GM19328 (cell line): ENCODE measurements around the gene SRGAP3.

Experiments used
- ATAC-seq: cut with Tn5 transposase; IDR thresholded peaks from one replicate; pipeline ENCODE4 v1.9.1; 2021; ENCODE audit warnings: mild to moderate bottlenecking, moderate library complexity; ENCODE audit not compliant: unreplicated experiment

Gene SRGAP3

DNA sequence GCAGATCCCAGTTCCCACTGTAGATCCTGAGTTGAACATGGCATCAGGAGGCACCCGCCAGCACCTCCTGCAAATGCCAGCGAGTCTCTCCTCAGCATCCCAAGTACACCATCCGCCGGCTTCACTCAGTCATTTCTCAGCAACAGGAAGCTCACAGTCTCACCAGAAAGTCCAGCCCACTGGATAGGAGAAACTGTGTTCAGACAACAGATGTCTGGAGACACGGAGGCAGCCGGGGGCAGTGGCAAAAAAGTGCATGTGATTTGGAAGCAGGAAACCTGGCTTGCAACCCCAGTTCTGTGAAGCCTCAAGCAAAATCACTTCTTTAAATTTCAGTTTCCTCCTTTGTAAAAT, 68.7 kb downstream of the SRGAP3 start:
- no peak for ATAC-seq

- no peak for ATAC-seq
Observed at GRCh38 chr3:9179826-9180763, 69.4 kb downstream of the SRGAP3 start.

DNA sequence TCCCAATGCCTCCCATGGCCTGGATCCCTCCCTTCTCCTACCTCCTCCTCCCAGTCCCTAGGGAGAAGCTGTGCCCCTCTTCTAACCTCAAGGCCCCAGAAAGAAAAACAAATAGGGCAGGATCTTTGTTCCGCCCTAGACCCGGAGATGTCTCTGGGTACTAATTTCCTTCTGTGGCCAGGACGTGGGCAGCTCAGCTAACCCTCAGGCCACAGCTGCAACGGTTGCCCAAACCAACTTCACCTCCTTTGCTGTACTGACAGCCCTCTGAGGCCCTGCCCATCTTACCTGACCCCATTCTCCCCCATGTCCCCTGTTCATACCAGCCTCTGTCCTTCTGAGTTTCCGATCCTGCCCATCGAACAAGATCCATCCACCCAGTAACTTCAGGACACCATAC, 70.7 kb downstream of the SRGAP3 start:
- no peak for ATAC-seq

- no peak for ATAC-seq
Observed at GRCh38 chr3:9175421-9175820, 74.0 kb downstream of the SRGAP3 start.

- ATAC-seq: no peak
Observed at GRCh38 chr3:9173445-9173844, 76.0 kb downstream of the SRGAP3 start.

GRCh38 chr3:9172851-9173321, 76.6 kb downstream of the SRGAP3 start:
- ATAC-seq: no peak

GRCh38 chr3:9170851-9171160, 78.6 kb downstream of the SRGAP3 start:
- ATAC-seq: no peak

DNA sequence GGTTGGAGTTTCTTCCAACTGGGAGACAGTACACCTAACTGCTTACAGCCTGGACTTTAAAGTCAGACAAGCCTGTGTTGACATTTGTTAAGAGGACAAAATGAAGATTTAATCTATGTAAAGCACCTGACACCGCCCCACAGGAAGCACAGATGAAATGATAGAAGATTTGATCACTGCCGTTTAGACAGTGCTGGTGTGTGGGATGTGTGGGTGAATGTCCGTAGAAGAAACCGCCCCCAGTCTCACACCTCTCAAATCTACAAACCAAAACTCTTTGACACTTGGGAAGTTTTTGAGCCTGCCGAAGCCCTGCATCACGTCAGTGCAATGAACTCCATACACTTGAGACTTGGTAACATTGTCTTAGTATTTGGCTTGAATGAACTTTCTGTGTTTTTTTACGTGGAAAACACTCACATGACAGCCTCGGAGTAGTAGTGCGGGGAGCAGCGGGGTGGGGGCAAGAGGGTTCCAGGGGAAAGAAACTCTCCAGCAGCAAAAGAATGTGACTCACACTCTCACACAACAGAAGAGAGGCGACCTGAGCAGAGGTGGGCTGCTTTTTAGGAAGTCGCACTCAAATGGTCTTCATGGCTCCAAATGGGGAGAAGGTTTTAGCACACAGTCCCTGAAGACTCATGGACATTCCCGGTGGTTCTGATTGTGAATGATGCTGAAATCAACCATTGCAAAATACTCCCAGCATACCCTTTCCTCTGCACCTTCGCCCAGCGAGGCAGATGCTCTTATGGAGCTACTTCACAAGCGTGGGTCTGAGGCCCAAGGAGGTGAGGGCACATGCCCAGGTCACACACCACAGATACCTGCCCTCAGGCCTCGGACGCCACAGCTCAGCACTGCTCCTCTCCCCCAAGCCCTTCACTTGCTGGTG, 79.2 kb downstream of the SRGAP3 start:
- no peak for ATAC-seq

- no peak for ATAC-seq
Observed at GRCh38 chr3:9169326-9169725, 80.1 kb downstream of the SRGAP3 start.

GRCh38 chr3:9168241-9168741, 81.2 kb downstream of the SRGAP3 start:
- ATAC-seq: peak; percentile 95

- no peak for ATAC-seq
Observed at GRCh38 chr3:9167222-9167621, 82.2 kb downstream of the SRGAP3 start.

GRCh38 chr3:9165421-9165820, 84.0 kb downstream of the SRGAP3 start:
- ATAC-seq: no peak

DNA sequence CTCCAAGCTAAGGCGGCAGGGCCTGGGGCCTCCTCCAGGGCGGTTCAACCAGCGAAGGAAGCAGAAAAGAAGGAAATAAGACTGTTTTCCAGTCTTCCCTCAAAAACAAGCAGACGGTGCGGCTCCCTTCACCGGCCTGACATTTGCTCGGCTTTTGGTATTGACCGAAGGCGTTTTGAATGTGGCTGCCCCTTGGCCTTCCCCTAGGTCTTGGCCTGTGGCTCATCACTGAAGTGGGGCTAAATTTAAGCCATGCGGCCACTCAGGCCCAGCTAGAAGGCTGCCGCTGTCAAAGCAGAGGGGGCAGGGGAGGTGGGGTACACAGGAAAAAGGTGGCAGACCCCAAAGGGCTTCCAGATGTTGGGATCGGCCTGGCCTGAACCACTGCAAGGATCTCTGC, 86.2 kb downstream of the SRGAP3 start:
- ATAC-seq: no peak

DNA sequence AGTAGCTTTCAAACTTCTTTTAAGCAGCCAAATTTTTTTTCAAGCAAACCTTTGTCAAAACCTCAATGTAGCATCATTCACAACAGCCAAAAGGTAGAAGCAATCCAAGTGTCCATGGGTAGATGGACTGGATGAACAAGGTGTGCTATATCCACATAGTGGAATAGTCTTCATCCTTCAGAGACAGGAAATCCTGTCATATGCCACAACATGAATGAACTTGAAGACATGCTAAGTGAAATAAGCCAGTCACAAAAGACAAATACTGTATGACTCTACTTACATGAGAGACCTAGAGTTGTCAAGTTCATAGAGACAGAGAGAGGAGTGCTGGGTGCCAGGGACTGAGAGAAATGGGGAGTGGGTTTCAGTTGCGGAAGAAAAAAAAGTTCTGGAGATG, 87.6 kb downstream of the SRGAP3 start:
- ATAC-seq: no peak

- ATAC-seq: no peak
Observed at GRCh38 chr3:9161298-9161697, 88.1 kb downstream of the SRGAP3 start.

- no peak for ATAC-seq
Observed at GRCh38 chr3:9158865-9159630, 90.4 kb downstream of the SRGAP3 start.

GRCh38 chr3:9157651-9158362, 91.6 kb downstream of the SRGAP3 start:
- no peak for ATAC-seq

DNA sequence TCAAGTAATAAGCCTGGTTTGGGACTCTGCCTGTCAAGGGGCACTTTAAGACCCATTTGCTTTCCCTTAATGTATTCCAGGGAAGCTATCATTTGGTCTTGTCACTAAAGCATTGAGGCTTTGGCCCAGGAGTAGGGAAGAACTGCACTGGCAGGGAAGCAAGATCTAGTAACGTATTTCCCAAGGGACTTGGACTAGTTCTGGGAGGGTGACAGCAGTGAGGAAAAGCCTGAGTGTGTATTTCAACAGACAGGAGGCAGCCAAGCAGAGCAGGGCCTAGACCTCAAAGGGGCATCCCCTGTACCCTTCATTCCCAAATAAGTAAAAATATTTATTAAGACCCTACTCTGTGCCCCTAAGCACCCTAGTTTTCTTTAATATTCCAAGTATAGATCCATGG, 92.8 kb downstream of the SRGAP3 start:
- ATAC-seq: no peak

- no peak for ATAC-seq
Observed at GRCh38 chr3:9155028-9155427, 94.4 kb downstream of the SRGAP3 start.

DNA sequence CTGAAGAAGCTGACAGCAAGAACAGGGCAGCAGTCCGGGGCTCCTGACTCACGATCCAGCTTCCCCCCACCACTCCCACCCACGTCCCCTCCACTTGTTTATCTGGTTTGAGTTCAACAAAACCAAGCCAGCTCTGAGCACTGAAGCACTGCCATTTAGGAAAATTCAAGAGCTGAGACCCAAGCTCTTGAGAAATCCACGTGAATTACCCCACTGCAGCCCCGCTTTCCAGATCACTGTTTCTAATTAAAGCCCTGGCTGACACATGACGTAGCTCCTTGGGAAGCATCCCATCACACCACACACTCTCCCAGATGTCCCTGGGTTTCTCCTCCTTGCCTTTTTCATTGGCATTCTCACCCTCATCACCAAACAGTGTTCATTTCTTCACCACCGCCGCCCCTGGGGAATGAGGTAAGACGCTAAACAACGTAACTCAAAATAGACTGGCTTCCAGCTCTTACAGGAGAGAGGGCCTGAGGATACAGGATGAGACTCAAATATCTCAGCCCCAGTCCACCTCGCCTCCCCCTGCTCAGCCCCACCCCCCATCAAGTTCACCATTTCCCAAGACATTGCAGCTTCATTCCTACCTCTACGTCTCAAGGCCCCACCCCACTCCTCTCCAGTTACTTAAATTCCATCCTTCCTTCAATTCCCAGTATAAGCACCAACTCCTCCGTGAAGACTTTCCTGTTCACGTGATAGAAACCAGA, 95.4 kb downstream of the SRGAP3 start:
- no peak for ATAC-seq
